ENCODE data around the gene SCAPER. TPM values are rescaled to one million over a fixed set of nuclear protein-coding genes. Genes with fewer than 3 reads are reported as not detected.

Gene SCAPER
- total RNA-seq, 1 experiment from 2014 or later: 14.7 TPM

- no peak for TF ChIP-seq CEBPB (IDR thresholded peaks at IDR 0.05; ENCODE audit: low read depth)
- TF ChIP-seq YY1 (IDR thresholded peaks at IDR 0.05; ENCODE audit: extremely low read depth, insufficient replicate concordance, low read depth, low read length): no peak
- no peak for TF ChIP-seq RAD21 (IDR thresholded peaks at IDR 0.05; ENCODE audit: low read depth)
- TF ChIP-seq EZH2phosphoT487 (IDR thresholded peaks at IDR 0.05; ENCODE audit: borderline replicate concordance): no peak
- TF ChIP-seq ZBTB33 (IDR thresholded peaks at IDR 0.05; ENCODE audit: extremely low read depth, insufficient replicate concordance, low read length): no peak
- no peak for TF ChIP-seq MAX (IDR thresholded peaks at IDR 0.05)
- TF ChIP-seq ZNF274 (IDR thresholded peaks at IDR 0.05; ENCODE audit: low read depth, low read length): no peak
- TF ChIP-seq POLR2A (IDR thresholded peaks at IDR 0.05; ENCODE audit: borderline replicate concordance, extremely low read depth, insufficient read depth, insufficient read length): no peak
- no peak for TF ChIP-seq EGR1 (IDR thresholded peaks at IDR 0.05; ENCODE audit: low read depth)
- TF ChIP-seq CBX3 (IDR thresholded peaks at IDR 0.05; ENCODE audit: low read depth): no peak
- no peak for TF ChIP-seq CTCF (IDR thresholded peaks at IDR 0.05 in 2 of 3, conservative IDR thresholded peaks at IDR 0.05 in 1 of 3; ENCODE audit: borderline replicate concordance in 1 of 3, insufficient read depth in 1 of 3, low read depth in 2 of 3, low read length in 2 of 3)
- no peak for TF ChIP-seq POLR2AphosphoS5 (IDR thresholded peaks at IDR 0.05; ENCODE audit: low read depth, low read length)
- TF ChIP-seq JUND (IDR thresholded peaks at IDR 0.05): no peak
- no peak for TF ChIP-seq ZFX (IDR thresholded peaks at IDR 0.05)
- TF ChIP-seq ELF1 (IDR thresholded peaks at IDR 0.05; ENCODE audit: borderline replicate concordance, low read depth): no peak
- TF ChIP-seq SIN3A (IDR thresholded peaks at IDR 0.05; ENCODE audit: low read depth): no peak
- no peak for TF ChIP-seq TCF7L2 (IDR thresholded peaks at IDR 0.05; ENCODE audit: borderline replicate concordance, extremely low read depth, insufficient read depth, insufficient read length)
- TF ChIP-seq REST (IDR thresholded peaks at IDR 0.05; ENCODE audit: low read depth): no peak
- H3K9ac ChIP-seq (ENCODE audit: low read length): no peak overlapping the region
- ChIA-PET POLR2A (no interaction called here), RAD21 (ENCODE audit: low non-redundant PET in 1 of 2, low total read pairs in 2 of 2, uncharacterized antibody in 2 of 2, unreplicated experiment in 2 of 2) (no interaction called here), CTCF (no interaction called here)
- H3K27ac ChIP-seq (ENCODE audit: low read depth, low read length): no peak overlapping the region
- DNase-seq (ENCODE audit: low read depth, low spot score) (no peak), ATAC-seq (no peak)
- no peak overlapping the region for H3K4me3 ChIP-seq (replicated peaks in 1 of 2; ENCODE audit: low read depth in 1 of 2, low read length in 2 of 2)
- no peak overlapping the region for H3K4me2 ChIP-seq (ENCODE audit: low read length)
- H3K79me2 ChIP-seq (ENCODE audit: insufficient read depth, low read length): no peaks in the 10 kb centered on the region
- H4K20me1 ChIP-seq (ENCODE audit: insufficient read depth): no peaks in the 10 kb centered on the region; the same call in 1 of the 2 replicates
- no peaks in the 10 kb centered on the region for H3K4me1 ChIP-seq (ENCODE audit: control insufficient read depth in 1 of 2, insufficient read depth in 2 of 2, low read length in 2 of 2)
- no peak overlapping the region for H2AFZ ChIP-seq (ENCODE audit: low read depth, low read length, poor library complexity, severe bottlenecking)
- H3K9me3 ChIP-seq (ENCODE audit: control insufficient read depth in 1 of 2, insufficient read depth in 1 of 2, low read depth in 1 of 2, low read length in 2 of 2): no peaks in the 10 kb centered on the region
- no TSS peak for BruUV-seq (replicated peaks)
- H3K36me3 ChIP-seq (ENCODE audit: control insufficient read depth in 1 of 2, insufficient read depth in 2 of 2, low read length in 2 of 2): no peaks in the 10 kb centered on the region
- H3K9me2 ChIP-seq (ENCODE audit: insufficient read depth): no peaks in the 10 kb centered on the region
- H3K27me3 ChIP-seq (ENCODE audit: insufficient read depth, low read length): no peaks in the 10 kb centered on the region
- intact Hi-C loops (cut with micrococcal nuclease): no loop called here
These were observed 151.4 kb downstream of the SCAPER start for GRCh38 chr15:76753771-76754170.

Measured in HCT116 (cell line).